Trophoblast cell (in vitro differentiated cells and primary cell): ENCODE results near the gene HRH3.

Experiments used
- DNase-seq, 2 donors: peaks; one replicate each; pipeline ENCODE4 v3.0.0-alpha.2; 2016
- H2AFZ ChIP-seq: 2 replicates; pipeline ENCODE4 v1.6.1; 2013; ENCODE audit warnings: low read length, moderate library complexity, mild to moderate bottlenecking; ENCODE audit not compliant: insufficient read depth, poor library complexity
- H2AK5ac ChIP-seq: 2 replicates; pipeline ENCODE4 v1.6.1; 2013; ENCODE audit warnings: mild to moderate bottlenecking, low read length
- H2BK120ac ChIP-seq: 2 replicates; pipeline ENCODE4 v1.6.1; 2013; ENCODE audit warnings: low read length, mild to moderate bottlenecking, moderate library complexity; ENCODE audit not compliant: insufficient read depth, poor library complexity
- H2BK12ac ChIP-seq: 2 replicates; pipeline ENCODE4 v1.6.1; 2013; ENCODE audit warnings: mild to moderate bottlenecking, low read length, moderate library complexity
- H2BK5ac ChIP-seq: 2 replicates; pipeline ENCODE4 v1.6.1; 2013; ENCODE audit warnings: low read length, low read depth, moderate library complexity, mild to moderate bottlenecking; ENCODE audit not compliant: poor library complexity
- H3K14ac ChIP-seq: 2 replicates; pipeline ENCODE4 v1.6.1; 2013; ENCODE audit warnings: mild to moderate bottlenecking, low read length
- H3K18ac ChIP-seq: 2 replicates; pipeline ENCODE4 v1.6.1; 2013; ENCODE audit warnings: mild to moderate bottlenecking, low read length
- H3K23ac ChIP-seq: 2 replicates; pipeline ENCODE4 v1.6.1; 2013; ENCODE audit warnings: low read length
- H3K27ac ChIP-seq: 2 replicates; pipeline ENCODE4 v1.5.1; 2013; ENCODE audit warnings: low read depth, mild to moderate bottlenecking, inconsistent platforms, low read length, moderate library complexity
- H3K27me3 ChIP-seq: 2 replicates; pipeline ENCODE4 v1.6.1; 2013; ENCODE audit warnings: inconsistent platforms, mild to moderate bottlenecking, low read length, moderate library complexity; ENCODE audit not compliant: insufficient read depth
- H3K36me3 ChIP-seq, 2 experiments: 1 replicate in 1 of 2; 2 replicates in 1 of 2; pipeline ENCODE4 v1.6.1; 2013; ENCODE audit warnings: low read length in 2 of 2, mild to moderate bottlenecking in 2 of 2, moderate library complexity in 1 of 2; ENCODE audit not compliant: insufficient read depth in 2 of 2, control insufficient read depth in 1 of 2
- H3K4ac ChIP-seq: 2 replicates; pipeline ENCODE4 v1.6.1; 2013; ENCODE audit warnings: low read depth, mild to moderate bottlenecking, low read length, moderate library complexity
- H3K4me1 ChIP-seq, 2 experiments: 1 replicate in 1 of 2; 2 replicates in 1 of 2; pipeline ENCODE4 v1.6.1; 2013; ENCODE audit warnings: low read length in 2 of 2, mild to moderate bottlenecking in 2 of 2, moderate library complexity in 1 of 2; ENCODE audit not compliant: insufficient read depth in 2 of 2, control insufficient read depth in 1 of 2
- H3K4me2 ChIP-seq: 2 replicates; pipeline ENCODE4 v1.6.1; 2013; ENCODE audit warnings: inconsistent platforms, mild to moderate bottlenecking, low read length, moderate library complexity
- H3K4me3 ChIP-seq: 2 replicates; pipeline ENCODE4 v1.5.1; 2013; ENCODE audit warnings: mild to moderate bottlenecking, low read depth, low read length, inconsistent platforms
- H3K79me1 ChIP-seq: one replicate; pipeline ENCODE4 v1.6.1; 2013; ENCODE audit warnings: low read length
- H3K79me2 ChIP-seq: 2 replicates; pipeline ENCODE4 v1.6.1; 2013; ENCODE audit warnings: low read length, mild to moderate bottlenecking; ENCODE audit not compliant: control insufficient read depth, insufficient read depth, poor library complexity
- H3K9ac ChIP-seq: 2 replicates; pipeline ENCODE4 v1.6.1; 2013; ENCODE audit warnings: mild to moderate bottlenecking, low read length
- H3K9me3 ChIP-seq: 2 replicates; pipeline ENCODE4 v1.6.1; 2013; ENCODE audit warnings: low read depth, mild to moderate bottlenecking, control low read depth, inconsistent platforms, low read length; ENCODE audit not compliant: insufficient read depth
- H4K12ac ChIP-seq: 2 replicates; pipeline ENCODE4 v1.6.1; 2013; ENCODE audit warnings: low read depth, mild to moderate bottlenecking, low read length, moderate library complexity
- H4K8ac ChIP-seq: 2 replicates; pipeline ENCODE4 v1.6.1; 2013; ENCODE audit warnings: low read depth, mild to moderate bottlenecking, low read length, moderate library complexity
- H4K91ac ChIP-seq: one replicate; pipeline ENCODE4 v1.6.1; 2013; ENCODE audit warnings: low read depth, mild to moderate bottlenecking, low read length, moderate library complexity
- WGBS: extraction: QIAGEN DNeasy Blood & Tissue Kit; methylation state at CpG from one replicate; pipeline ENCODE4 v1.1.7; 2013; ENCODE audit warnings: missing lambda C conversion rate; ENCODE audit not compliant: insufficient read length, insufficient coverage; ENCODE audit errors: extremely low coverage; 5-methylcytosine and 5-hydroxymethylcytosine counted together

The HRH3 gene

GRCh38 chr20:62201173-62202082, 18.6 kb downstream of the HRH3 start:
- Histone ChIP-seq H3K27me3 (no peaks in the 10 kb centered on the region), H3K9ac (no peak overlapping the region), H3K9me3 (no peaks in the 10 kb centered on the region), H2BK12ac (no peak overlapping the region), H4K91ac (no peak overlapping the region), H3K4ac (no peak overlapping the region), H2BK5ac (no peak overlapping the region), H3K27ac (no peak overlapping the region), H4K12ac (no peak overlapping the region), H3K14ac (no peak overlapping the region), H3K4me1 (no peaks in the 10 kb centered on the region), H3K79me2 (no peaks in the 10 kb centered on the region), H2BK120ac (no peak overlapping the region), H3K18ac (no peak overlapping the region), H2AFZ (no peak overlapping the region), H4K8ac (no peak overlapping the region), H3K4me3 (no peak overlapping the region), H3K36me3 (peaks cover 44 to 47% of the 10 kb centered on the region in 2 experiments), H3K4me2 (no peak overlapping the region), H3K79me1 (no peaks in the 10 kb centered on the region), H2AK5ac (no peak overlapping the region), H3K23ac (no peak overlapping the region)
- no CpG with 5 or more reads among the region's 38 CpGs for WGBS
- no peak for DNase-seq

- WGBS, result no CpG with 5 or more reads among the region's 38 CpGs
- H2AK5ac ChIP-seq, result no peak overlapping the region
Measured at GRCh38 chr20:62200491-62201172, 19.4 kb downstream of the HRH3 start.

GRCh38 chr20:62198931-62199330, 21.1 kb downstream of the HRH3 start:
- Histone ChIP-seq H3K9me3 (peaks cover 2% of the 10 kb centered on the region), H3K23ac (no peak overlapping the region), H3K18ac (no peak overlapping the region), H4K91ac (no peak overlapping the region), H3K27me3 (no peaks in the 10 kb centered on the region), H2BK12ac (no peak overlapping the region), H3K27ac (no peak overlapping the region), H3K79me1 (no peaks in the 10 kb centered on the region), H3K79me2 (no peaks in the 10 kb centered on the region), H4K8ac (no peak overlapping the region), H3K4ac (no peak overlapping the region), H3K14ac (no peak overlapping the region), H3K4me1 (no peaks in the 10 kb centered on the region), H3K36me3 (peaks cover 48 to 55% of the 10 kb centered on the region in 2 experiments), H2AFZ (no peak overlapping the region), H3K9ac (no peak overlapping the region), H4K12ac (no peak overlapping the region), H2BK5ac (no peak overlapping the region), H3K4me3 (no peak overlapping the region), H3K4me2 (no peak overlapping the region), H2AK5ac (no peak overlapping the region), H2BK120ac (no peak overlapping the region)
- DNase-seq, result no peak
- WGBS, result no CpG with 5 or more reads among the region's 18 CpGs

More at GRCh38 chr20:62200491-62201172, 19.4 kb downstream of the HRH3 start:
- Histone ChIP-seq H3K27me3 (no peaks in the 10 kb centered on the region), H3K9ac (no peak overlapping the region), H3K27ac (no peak overlapping the region), H3K79me1 (no peaks in the 10 kb centered on the region), H3K4ac (no peak overlapping the region), H3K14ac (no peak overlapping the region), H3K4me3 (no peak overlapping the region), H3K36me3 (peaks cover 47 to 50% of the 10 kb centered on the region in 2 experiments), H3K79me2 (no peaks in the 10 kb centered on the region), H4K8ac (no peak overlapping the region), H2BK5ac (no peak overlapping the region), H3K18ac (no peak overlapping the region), H4K91ac (no peak overlapping the region), H2BK12ac (no peak overlapping the region), H3K4me2 (no peak overlapping the region), H2BK120ac (no peak overlapping the region), H4K12ac (no peak overlapping the region), H3K4me1 (no peaks in the 10 kb centered on the region), H2AFZ (no peak overlapping the region), H3K23ac (no peak overlapping the region), H3K9me3 (peaks cover 2% of the 10 kb centered on the region)
- DNase-seq, result no peak

GRCh38 chr20:62198496-62198895, 21.6 kb downstream of the HRH3 start:
- no peak overlapping the region for H2AK5ac ChIP-seq
- H3K23ac ChIP-seq, result no peak overlapping the region
- WGBS, result no CpG with 5 or more reads among the region's 17 CpGs

More at GRCh38 chr20:62198496-62198895, 21.6 kb downstream of the HRH3 start:
- no peak overlapping the region for H2BK12ac ChIP-seq
- H3K4me2 ChIP-seq, result no peak overlapping the region
- H3K27ac ChIP-seq, result no peak overlapping the region
- H3K4ac ChIP-seq, result no peak overlapping the region
- no peak overlapping the region for H2BK5ac ChIP-seq
- H4K91ac ChIP-seq, result no peak overlapping the region
- no peak overlapping the region for H3K9ac ChIP-seq
- no peak overlapping the region for H2AFZ ChIP-seq
- H3K4me3 ChIP-seq, result no peak overlapping the region
- peaks cover 2% of the 10 kb centered on the region for H3K9me3 ChIP-seq
- H3K4me1 ChIP-seq, result no peaks in the 10 kb centered on the region
- no peaks in the 10 kb centered on the region for H3K27me3 ChIP-seq
- no peaks in the 10 kb centered on the region for H3K79me2 ChIP-seq
- no peak overlapping the region for H3K14ac ChIP-seq
- H3K79me1 ChIP-seq, result no peaks in the 10 kb centered on the region
- no peak overlapping the region for H2BK120ac ChIP-seq
- peaks cover 48 to 57% of the 10 kb centered on the region in 2 experiments for H3K36me3 ChIP-seq
- H4K8ac ChIP-seq, result no peak overlapping the region
- no peak overlapping the region for H4K12ac ChIP-seq
- no peak overlapping the region for H3K18ac ChIP-seq
- no peak for DNase-seq
